Bronchial epithelial cell (primary cell): ENCODE results near the gene PTPRN2. TPM values are rescaled to one million over a fixed set of nuclear protein-coding genes. Genes with fewer than 3 reads are reported as not detected.

Experiments used
- DNase-seq: peaks from one replicate; pipeline ENCODE4 v3.0.0-alpha.2; 2010; ENCODE audit warnings: low read depth
- FAIRE-seq: peaks from 2 replicates; lab custom pipeline; 2011; peaks lifted over from hg19 to GRCh38; lab: Jason Lieb, UNC
- H3K27me3 ChIP-seq: 2 replicates; pipeline ENCODE4 v1.5.1; 2011; ENCODE audit warnings: low read length; ENCODE audit not compliant: control insufficient read depth, insufficient read depth
- H3K36me3 ChIP-seq: 2 replicates; pipeline ENCODE4 v1.5.1; 2011; ENCODE audit warnings: low read length; ENCODE audit not compliant: control insufficient read depth, insufficient read depth
- H3K4me3 ChIP-seq: 2 replicates; pipeline ENCODE4 v1.5.1; 2011; ENCODE audit warnings: mild to moderate bottlenecking, low read depth, low read length, control low read depth
- CTCF ChIP-seq: IDR thresholded peaks from 2 replicates; pipeline ENCODE4 v1.5.1; 2011; ENCODE audit warnings: mild to moderate bottlenecking, moderate library complexity, low read length, control low read depth, inconsistent platforms; ENCODE audit not compliant: insufficient read depth, severe bottlenecking
- total RNA-seq: library from RNA; depleted of rRNA; stranded (reverse); fragments of >200 nt; gene quantifications from 2 replicates; pipeline ENCODE4 v1.2.1, GENCODE V29; 2014

PTPRN2 gene
- total RNA-seq, 1 donor from 2014 or later = 1.1 TPM

GRCh38 chr7:157824011-157824818, 763.4 kb downstream of the PTPRN2 start:
- Histone ChIP-seq H3K36me3 (no peaks in the 10 kb centered on the region), H3K4me3 (no peak overlapping the region), H3K27me3 (no peaks in the 10 kb centered on the region)
- TF ChIP-seq CTCF = no peak
- no peak for FAIRE-seq
- no peak for DNase-seq

- DNase-seq = no peak
- Histone ChIP-seq H3K27me3 (no peaks in the 10 kb centered on the region), H3K4me3 (no peak overlapping the region), H3K36me3 (no peaks in the 10 kb centered on the region)
- TF ChIP-seq CTCF = no peak
- FAIRE-seq = no peak
Observed at GRCh38 chr7:157822688-157823031, 765.0 kb downstream of the PTPRN2 start.

GRCh38 chr7:157821959-157822687, 765.5 kb downstream of the PTPRN2 start:
- TF ChIP-seq CTCF = no peak
- Histone ChIP-seq H3K4me3 (no peak overlapping the region), H3K27me3 (no peaks in the 10 kb centered on the region), H3K36me3 (no peaks in the 10 kb centered on the region)
- DNase-seq = no peak
- FAIRE-seq = no peak

- no peak for FAIRE-seq
- no peaks in the 10 kb centered on the region for H3K27me3 ChIP-seq
Observed at GRCh38 chr7:157820796-157821195, 766.8 kb downstream of the PTPRN2 start.

GRCh38 chr7:157819455-157819807, 768.2 kb downstream of the PTPRN2 start:
- DNase-seq (no peak), FAIRE-seq (no peak)
- Histone ChIP-seq H3K4me3 (no peak overlapping the region), H3K27me3 (no peaks in the 10 kb centered on the region), H3K36me3 (no peaks in the 10 kb centered on the region)
- TF ChIP-seq CTCF = no peak

More at GRCh38 chr7:157820796-157821195, 766.8 kb downstream of the PTPRN2 start:
- Histone ChIP-seq H3K36me3 (no peaks in the 10 kb centered on the region), H3K4me3 (no peak overlapping the region)
- no peak for DNase-seq
- no peak for TF ChIP-seq CTCF
